Peyer's patch (tissue), 4 donors: ENCODE data around the gene RSPH1. TPM values are rescaled to one million over a fixed set of nuclear protein-coding genes. Genes with fewer than 3 reads are reported as not detected.

ENCODE experiments used
- DNase-seq, 3 donors: peaks; one replicate each; pipeline ENCODE4 v3.0.0-alpha.2; 2017 to 2019
- H3K27ac ChIP-seq, 4 donors: fragments of 200-600 bp; sonication (generic); one replicate each; pipeline ENCODE4 v1.5.1; 2016 to 2019
- H3K27me3 ChIP-seq, 2 donors: fragments of 200-600 bp; sonication (generic); one replicate each; pipeline ENCODE4 v1.5.1; 2019
- H3K36me3 ChIP-seq, 3 donors: fragments of 200-600 bp; sonication (generic); one replicate each; pipeline ENCODE4 v1.5.1; 2016 to 2019
- H3K4me1 ChIP-seq, 4 donors: fragments of 200-600 bp; sonication (generic); one replicate each; pipeline ENCODE4 v1.5.1; 2016 to 2019
- H3K4me3 ChIP-seq, 4 donors: fragments of 200-600 bp; sonication (generic); 1 replicate in 3 of 4; 2 replicates in 1 of 4; pipeline ENCODE4 v1.5.1; 2016 to 2019; ENCODE audit warnings: mild to moderate bottlenecking in 1 of 4
- H3K9me3 ChIP-seq, 4 donors: fragments of 200-600 bp; sonication (generic); one replicate each; pipeline ENCODE4 v1.5.1; 2016 to 2019; ENCODE audit warnings: mild to moderate bottlenecking in 1 of 4
- POLR2A ChIP-seq, 2 donors: fragments of 450-650 bp; IDR thresholded peaks; one replicate each; pipeline ENCODE4 v1.5.1; 2017; ENCODE audit warnings: antibody characterized with exemption in 2 of 2, mild to moderate bottlenecking in 2 of 2, moderate library complexity in 2 of 2
- total RNA-seq, 4 donors: library from RNA; depleted of rRNA; stranded (reverse); fragments of >200 nt; gene quantifications; one replicate each; pipeline ENCODE4 v1.1.0, GENCODE V29; 2016
- TF ChIP-seq, protein P1 (sequence below), 6 experiments: fragments of 450-650 bp in 4 of 6; fragments of 200-600 bp in 2 of 6; sonication (generic) in 1 of 6; IDR thresholded peaks; one replicate each; pipeline ENCODE4 v1.5.1; 2017 to 2019; ENCODE audit warnings: antibody characterized with exemption in 6 of 6, mild to moderate bottlenecking in 3 of 6, moderate library complexity in 1 of 6

The RSPH1 gene
- total RNA-seq, 4 donors from 2014 or later, result 2.5 to 11.0 (median 6.7) TPM

GRCh38 chr21:42443876-42444744 lies 51.9 kb downstream of the RSPH1 start:
- TF ChIP-seq, protein P1, sequence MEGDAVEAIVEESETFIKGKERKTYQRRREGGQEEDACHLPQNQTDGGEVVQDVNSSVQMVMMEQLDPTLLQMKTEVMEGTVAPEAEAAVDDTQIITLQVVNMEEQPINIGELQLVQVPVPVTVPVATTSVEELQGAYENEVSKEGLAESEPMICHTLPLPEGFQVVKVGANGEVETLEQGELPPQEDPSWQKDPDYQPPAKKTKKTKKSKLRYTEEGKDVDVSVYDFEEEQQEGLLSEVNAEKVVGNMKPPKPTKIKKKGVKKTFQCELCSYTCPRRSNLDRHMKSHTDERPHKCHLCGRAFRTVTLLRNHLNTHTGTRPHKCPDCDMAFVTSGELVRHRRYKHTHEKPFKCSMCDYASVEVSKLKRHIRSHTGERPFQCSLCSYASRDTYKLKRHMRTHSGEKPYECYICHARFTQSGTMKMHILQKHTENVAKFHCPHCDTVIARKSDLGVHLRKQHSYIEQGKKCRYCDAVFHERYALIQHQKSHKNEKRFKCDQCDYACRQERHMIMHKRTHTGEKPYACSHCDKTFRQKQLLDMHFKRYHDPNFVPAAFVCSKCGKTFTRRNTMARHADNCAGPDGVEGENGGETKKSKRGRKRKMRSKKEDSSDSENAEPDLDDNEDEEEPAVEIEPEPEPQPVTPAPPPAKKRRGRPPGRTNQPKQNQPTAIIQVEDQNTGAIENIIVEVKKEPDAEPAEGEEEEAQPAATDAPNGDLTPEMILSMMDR (IDR thresholded peaks at IDR 0.05), result no peak
- no peak for TF ChIP-seq POLR2A (IDR thresholded peaks at IDR 0.05)
- Histone ChIP-seq H3K36me3 (no peaks in the 10 kb centered on the region), H3K27me3 (no peaks in the 10 kb centered on the region), H3K4me3 (no peak overlapping the region), H3K27ac (no peak overlapping the region), H3K9me3 (no peaks in the 10 kb centered on the region), H3K4me1 (no peaks in the 10 kb centered on the region)
- DNase-seq, result peak in 1 of 3 donors; percentile 40

GRCh38 chr21:42443181-42443785 lies 52.7 kb downstream of the RSPH1 start:
- Histone ChIP-seq H3K27ac (no peak overlapping the region), H3K9me3 (no peaks in the 10 kb centered on the region), H3K4me3 (no peak overlapping the region), H3K27me3 (no peaks in the 10 kb centered on the region), H3K4me1 (no peaks in the 10 kb centered on the region), H3K36me3 (no peaks in the 10 kb centered on the region)
- DNase-seq, result peak in 1 of 3 donors; percentile 31
- TF ChIP-seq POLR2A (IDR thresholded peaks at IDR 0.05), result no peak
- TF ChIP-seq, protein P1 (IDR thresholded peaks at IDR 0.05), result no peak

GRCh38 chr21:42441963-42442362 lies 54.1 kb downstream of the RSPH1 start:
- no peak for DNase-seq
- no peaks in the 10 kb centered on the region for H3K9me3 ChIP-seq
- TF ChIP-seq POLR2A (IDR thresholded peaks at IDR 0.05), result no peak
- TF ChIP-seq, protein P1 (IDR thresholded peaks at IDR 0.05), result no peak
- no peak overlapping the region for H3K27ac ChIP-seq
- H3K36me3 ChIP-seq, result no peaks in the 10 kb centered on the region
- H3K4me1 ChIP-seq, result no peaks in the 10 kb centered on the region
- H3K27me3 ChIP-seq, result no peaks in the 10 kb centered on the region
- no peak overlapping the region for H3K4me3 ChIP-seq

DNA sequence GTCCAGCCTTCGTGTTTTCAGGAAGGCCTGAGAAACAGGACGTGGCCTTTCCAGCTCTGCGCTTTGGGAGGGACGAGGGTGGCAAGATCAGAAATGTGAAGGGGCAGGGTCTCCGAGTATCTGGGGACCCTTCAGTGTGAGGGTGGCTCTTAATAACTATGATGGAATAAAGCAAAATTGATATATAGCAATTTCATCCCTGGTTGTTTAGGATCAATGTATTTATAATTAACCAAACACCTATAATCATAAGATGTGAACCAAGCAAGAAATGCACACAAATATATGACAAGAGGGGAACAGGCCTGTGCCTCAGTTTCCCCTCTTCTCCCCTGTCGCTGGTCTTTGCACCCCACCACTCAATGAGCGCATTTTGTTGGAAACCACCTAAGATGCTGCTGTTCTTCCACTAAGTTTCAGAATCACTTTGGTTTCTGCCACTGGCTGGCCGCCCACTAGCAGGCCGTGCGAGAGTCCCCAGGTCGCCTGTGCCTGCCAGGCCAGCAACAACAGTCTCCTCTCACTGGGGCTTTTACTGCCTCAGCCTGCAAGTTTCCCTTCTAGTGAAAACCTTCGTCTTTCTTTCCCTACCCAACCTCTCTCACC lies 55.7 kb downstream of the RSPH1 start:
- no peak overlapping the region for H3K27ac ChIP-seq
- DNase-seq, result no peak
- no peaks in the 10 kb centered on the region for H3K27me3 ChIP-seq
- H3K4me1 ChIP-seq, result no peaks in the 10 kb centered on the region
- no peak overlapping the region for H3K4me3 ChIP-seq
- TF ChIP-seq, protein P1 (IDR thresholded peaks at IDR 0.05), result no peak
- TF ChIP-seq POLR2A (IDR thresholded peaks at IDR 0.05), result no peak
- H3K36me3 ChIP-seq, result no peaks in the 10 kb centered on the region
- H3K9me3 ChIP-seq, result peaks cover 0 to 6% (median 0%) of the 10 kb centered on the region in 4 donors

GRCh38 chr21:42439284-42440186 lies 56.5 kb downstream of the RSPH1 start:
- no peak for DNase-seq
- no peaks in the 10 kb centered on the region for H3K4me1 ChIP-seq
- H3K4me3 ChIP-seq, result no peak overlapping the region
- no peak overlapping the region for H3K27ac ChIP-seq
- no peak for TF ChIP-seq POLR2A (IDR thresholded peaks at IDR 0.05)
- TF ChIP-seq, protein P1 (IDR thresholded peaks at IDR 0.05), result no peak
- H3K27me3 ChIP-seq, result no peaks in the 10 kb centered on the region
- H3K9me3 ChIP-seq, result peaks cover 0 to 6% (median 0%) of the 10 kb centered on the region in 4 donors
- H3K36me3 ChIP-seq, result no peaks in the 10 kb centered on the region
